Pancreas (tissue), 10 donors: ENCODE measurements around the gene ZKSCAN1. TPM values are rescaled to one million over a fixed set of nuclear protein-coding genes. Genes with fewer than 3 reads are reported as not detected.
"Not testable (repeated sequence)": the region's sequence is repeated elsewhere in the genome, so short reads cannot be mapped to it uniquely, and the experiment has no call there.

ENCODE experiments used
- ATAC-seq, 4 donors: fragments of 200-7000 bp; cut with Tn5 transposase; one replicate each; pipeline versions ENCODE4 v1.8.0 to v1.9.1; 2020; ENCODE audit warnings: mild to moderate bottlenecking in 4 of 4, moderate library complexity in 4 of 4
- DNase-seq, 6 donors: peaks; one replicate each; pipeline ENCODE4 v3.0.0-alpha.2; 2020
- FAIRE-seq: peaks from 2 replicates; lab custom pipeline; 2012; peaks lifted over from hg19 to GRCh38; lab: Jason Lieb, UNC
- H3K27ac ChIP-seq, 4 donors: fragments of 200-600 bp; sonication (generic); 1 replicate in 3 of 4; 2 replicates in 1 of 4; pipeline versions ENCODE4 v1.5.0 to v1.8.0; 2020
- H3K27me3 ChIP-seq, 4 donors: fragments of 200-600 bp; one replicate each; pipeline ENCODE4 v1.8.0; 2021
- H3K36me3 ChIP-seq, 3 donors: fragments of 200-600 bp; sonication (generic) in 1 of 3; one replicate each; pipeline versions ENCODE4 v1.5.0 to v1.8.0; 2020 to 2021
- H3K4me1 ChIP-seq, 3 donors: fragments of 200-600 bp; one replicate each; pipeline ENCODE4 v1.8.0; 2021
- H3K4me3 ChIP-seq, 4 donors: fragments of 200-600 bp; sonication (generic) in 2 of 4; one replicate each; pipeline versions ENCODE4 v1.5.0 to v1.8.0; 2020 to 2021
- H3K9me3 ChIP-seq, 4 donors: fragments of 200-600 bp; one replicate each; pipeline ENCODE4 v1.8.0; 2021
- WGBS, 2 donors: extraction: QIAGEN DNeasy Blood & Tissue Kit; methylation state at CpG; one replicate each; pipeline ENCODE4 v1.1.7; 2013; 5-methylcytosine and 5-hydroxymethylcytosine counted together
- intact Hi-C, 3 donors: fragments of 100-400 bp; cut with DNase I; formaldehyde crosslinking; loops; one replicate each; pipeline versions ENCODE4 v1.11.1 to v1.14.2; 2022
- polyA plus RNA-seq, 2 donors: library from polyadenylated mRNA; stranded (reverse); fragments of 200-250 nt; gene quantifications; one replicate each; pipeline ENCODE4 v1.2.3, GENCODE V29; 2013
- total RNA-seq, 6 donors: library from RNA; stranded (reverse); fragmentation: NEBNext Ultra II Directional in 4 of 6; extraction: Animal tissue kit (Norgen Biotek cat#: 25700) in 4 of 6; gene quantifications; one replicate each; pipeline versions ENCODE4 v1.2.1 to v1.2.4, GENCODE V29; 2021 to 2023
- TF ChIP-seq, protein P1 (sequence below), 4 donors: fragments of 200-600 bp; sonication (generic) in 3 of 4; IDR thresholded peaks; one replicate each; pipeline versions ENCODE4 v1.5.0 to v1.8.0; 2021; ENCODE audit warnings: antibody characterized with exemption in 4 of 4
- donor health status: healthy with polysubstance abuse.
- donor health status: DM: no; HTN: no; CAD: no; lungs with moderate emphysema.
- donor health status: DM: no; HTN: no; CAD: no.
- donor health status: control.
- donor health status: control.
- donor health status: Bipolar disorder and iron deficiency.
- donor health status: DM: yes; HTN: yes; CAD: no.
- donor health status: DM: no; HTN: no; CAD: no.
- donor health status: DM: no; HTN: no; CAD: no.
- donor health status: DM: yes; HTN: yes; CAD: no.

The ZKSCAN1 gene
- total RNA-seq (10 to 100 TPM; 52.6 to 86.0 (median 68.2) TPM), polyA plus RNA-seq (10 to 100 TPM; 24.2 to 28.9 TPM)

DNA sequence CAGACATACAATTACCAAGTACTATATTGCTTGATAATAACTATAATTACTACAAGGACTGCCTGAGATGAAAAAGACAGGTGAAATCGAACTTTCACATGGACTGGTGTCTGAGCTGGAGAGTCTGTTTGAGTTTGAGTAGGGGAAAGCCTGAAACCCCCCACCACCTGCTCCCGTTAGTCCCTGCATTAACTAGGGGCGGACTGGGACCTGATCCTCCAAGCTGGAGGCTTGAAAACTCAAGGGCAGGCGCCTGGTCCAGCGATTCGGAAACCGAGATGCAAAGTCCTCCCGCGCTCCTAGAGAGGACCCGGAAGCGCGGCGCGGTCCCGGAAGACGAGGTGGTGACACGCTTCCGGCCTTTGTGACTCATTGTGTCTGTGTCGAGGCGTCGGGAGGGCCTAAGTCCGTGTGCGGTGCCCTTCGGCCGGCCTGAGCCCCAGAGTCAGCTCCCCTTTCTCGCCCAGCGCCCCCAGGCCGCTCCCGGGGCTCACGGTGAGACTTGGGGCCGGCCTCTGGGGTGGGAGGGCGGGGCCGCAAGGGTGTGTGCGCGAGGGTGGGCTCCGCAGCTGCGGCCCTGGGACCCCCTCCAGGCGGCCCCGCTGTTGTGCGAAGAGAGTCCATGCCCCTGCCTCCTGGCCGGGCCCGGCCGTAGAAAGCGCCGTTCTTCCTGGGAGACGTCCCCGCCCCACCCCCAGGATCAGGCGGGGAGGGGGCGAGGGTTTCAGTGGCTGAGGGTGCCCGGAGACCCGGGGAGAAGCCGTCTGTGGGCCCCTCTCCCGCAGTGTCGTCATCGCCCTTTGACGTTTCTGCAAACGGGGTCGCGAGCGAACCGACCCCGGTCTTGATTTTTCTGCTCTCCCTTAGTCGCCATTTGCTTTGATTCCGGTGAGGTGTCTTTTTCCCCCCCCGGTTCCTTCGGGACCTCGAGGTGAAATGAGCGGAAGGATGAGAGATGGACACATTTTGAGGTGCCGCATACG lies at the start of gene ZKSCAN1:
Gene ZKSCAN1, plus strand, starts transcription at position 365 of the 983 bp plus-strand sequence. CDS start 7,911 bp downstream, outside the sequence.
- H3K4me1 ChIP-seq: peaks cover 6 to 37% (median 22%) of the 10 kb centered on the region in 3 donors
- FAIRE-seq (no peak), DNase-seq (peak; percentile 87 to 95 (median 90)), ATAC-seq (peak; percentile 92 to 95 (median 94))
- H3K4me3 ChIP-seq: peak within 1 kb of the TSS; percentile 59 to 99 (median 99)
- no peaks in the 10 kb centered on the region for H3K9me3 ChIP-seq
- TF ChIP-seq, protein P1, sequence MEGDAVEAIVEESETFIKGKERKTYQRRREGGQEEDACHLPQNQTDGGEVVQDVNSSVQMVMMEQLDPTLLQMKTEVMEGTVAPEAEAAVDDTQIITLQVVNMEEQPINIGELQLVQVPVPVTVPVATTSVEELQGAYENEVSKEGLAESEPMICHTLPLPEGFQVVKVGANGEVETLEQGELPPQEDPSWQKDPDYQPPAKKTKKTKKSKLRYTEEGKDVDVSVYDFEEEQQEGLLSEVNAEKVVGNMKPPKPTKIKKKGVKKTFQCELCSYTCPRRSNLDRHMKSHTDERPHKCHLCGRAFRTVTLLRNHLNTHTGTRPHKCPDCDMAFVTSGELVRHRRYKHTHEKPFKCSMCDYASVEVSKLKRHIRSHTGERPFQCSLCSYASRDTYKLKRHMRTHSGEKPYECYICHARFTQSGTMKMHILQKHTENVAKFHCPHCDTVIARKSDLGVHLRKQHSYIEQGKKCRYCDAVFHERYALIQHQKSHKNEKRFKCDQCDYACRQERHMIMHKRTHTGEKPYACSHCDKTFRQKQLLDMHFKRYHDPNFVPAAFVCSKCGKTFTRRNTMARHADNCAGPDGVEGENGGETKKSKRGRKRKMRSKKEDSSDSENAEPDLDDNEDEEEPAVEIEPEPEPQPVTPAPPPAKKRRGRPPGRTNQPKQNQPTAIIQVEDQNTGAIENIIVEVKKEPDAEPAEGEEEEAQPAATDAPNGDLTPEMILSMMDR (IDR thresholded peaks at IDR 0.05): no peak
- no peaks in the 10 kb centered on the region for H3K36me3 ChIP-seq
- intact Hi-C loops: no loop called here
- H3K27ac ChIP-seq: peak within 1 kb of the TSS; percentile 98 to 100 (median 100)
- H3K27me3 ChIP-seq: no peaks in the 10 kb centered on the region
- WGBS, 2 donors: 1% methylated on average over 60 to 70 of the region's 70 CpGs

DNA sequence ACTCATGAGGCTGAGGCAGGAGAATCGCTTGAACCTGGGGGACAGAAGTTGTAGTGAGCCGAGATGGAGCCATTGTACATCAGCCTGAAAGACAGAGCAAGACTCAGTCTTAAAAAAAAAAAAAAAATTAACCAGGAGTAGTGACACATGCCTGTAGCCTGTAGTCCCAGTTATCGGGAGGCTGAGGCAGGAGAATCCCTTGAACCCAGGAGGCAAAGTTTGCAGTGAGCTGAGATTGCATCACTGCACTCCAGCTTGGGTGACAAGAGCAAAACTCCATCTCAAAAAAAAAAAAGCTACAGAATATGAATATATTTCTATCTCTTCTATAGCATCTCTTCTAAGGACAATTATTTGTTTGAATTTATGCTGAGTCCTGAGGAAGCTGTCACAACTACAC lies 46.1 kb upstream of the ZKSCAN1 start:
- WGBS, 2 donors: 91 to 92% methylated on average over 3 of the region's 3 CpGs
- Histone ChIP-seq H3K27me3 (no peaks in the 10 kb centered on the region), H3K4me1 (peaks cover 0 to 5% (median 0%) of the 10 kb centered on the region in 3 donors), H3K9me3 (no peaks in the 10 kb centered on the region), H3K27ac (no peak overlapping the region), H3K4me3 (no peak overlapping the region), H3K36me3 (peaks cover 0 to 12% (median 0%) of the 10 kb centered on the region in 3 donors)
- no peak for FAIRE-seq
- no peak for DNase-seq
- no peak for ATAC-seq
- TF ChIP-seq, protein P1 (IDR thresholded peaks at IDR 0.05): no peak
- intact Hi-C loops: no loop called here

DNA sequence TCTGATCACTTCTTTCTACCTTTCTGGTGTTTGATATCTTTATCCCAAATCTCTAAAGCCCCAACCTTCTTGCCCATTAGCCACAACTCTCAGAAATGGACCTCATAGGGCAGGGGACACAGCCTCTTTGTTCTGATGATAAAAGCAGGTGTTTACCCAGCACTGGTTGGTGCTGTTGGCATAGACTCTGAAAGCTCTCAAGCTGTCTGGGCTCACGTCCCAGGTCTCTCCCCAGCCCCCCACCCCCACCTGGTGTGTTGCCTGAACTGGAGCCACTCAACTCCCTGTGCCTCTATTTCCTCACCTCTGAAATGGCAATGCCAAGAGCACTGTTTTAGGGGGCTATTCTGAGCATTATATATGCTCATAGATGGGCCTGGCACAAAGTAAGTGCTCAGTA lies 45.6 kb upstream of the ZKSCAN1 start:
- peak; percentile 55 to 84 (median 68) for ATAC-seq
- H3K4me3 ChIP-seq, H3K27me3 ChIP-seq, H3K27ac ChIP-seq, H3K9me3 ChIP-seq, H3K4me1 ChIP-seq, DNase-seq, FAIRE-seq, intact Hi-C loops: not testable (repeated sequence)
- H3K36me3 ChIP-seq: peaks cover 0 to 12% (median 0%) of the 10 kb centered on the region in 3 donors
- WGBS, 2 donors: 0% methylated on average over 1 of the region's 1 CpG

DNA sequence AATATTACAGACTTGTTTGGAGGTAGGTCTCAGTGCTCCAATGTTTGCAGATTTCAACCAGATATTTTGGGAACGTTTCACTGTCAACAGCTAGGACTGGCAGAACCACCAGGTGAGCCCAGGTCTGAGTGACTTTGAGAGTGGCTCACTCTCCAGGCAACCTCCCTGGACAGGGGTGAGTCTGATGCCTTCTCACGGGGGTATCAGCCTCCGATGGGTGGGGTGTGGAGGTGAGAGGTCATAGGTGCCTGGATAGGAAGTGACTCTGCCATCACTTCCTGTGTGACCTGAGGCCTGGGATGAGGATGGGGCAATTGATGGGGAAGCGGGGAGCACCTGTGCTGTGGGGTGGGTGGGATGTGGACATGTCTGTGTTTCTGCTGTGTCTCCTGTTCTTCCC lies 44.2 kb upstream of the ZKSCAN1 start:
- Histone ChIP-seq H3K36me3 (peaks cover 0 to 12% (median 0%) of the 10 kb centered on the region in 3 donors), H3K4me1 (peaks cover 0 to 11% (median 0%) of the 10 kb centered on the region in 3 donors), H3K27ac (no peak overlapping the region), H3K9me3 (no peaks in the 10 kb centered on the region), H3K27me3 (no peaks in the 10 kb centered on the region), H3K4me3 (no peak overlapping the region)
- FAIRE-seq (no peak), DNase-seq (no peak), ATAC-seq (no peak)
- intact Hi-C loops: no loop called here
- WGBS, 2 donors: 68 to 69% methylated on average over 4 of the region's 4 CpGs
- TF ChIP-seq, protein P1 (IDR thresholded peaks at IDR 0.05): no peak

DNA sequence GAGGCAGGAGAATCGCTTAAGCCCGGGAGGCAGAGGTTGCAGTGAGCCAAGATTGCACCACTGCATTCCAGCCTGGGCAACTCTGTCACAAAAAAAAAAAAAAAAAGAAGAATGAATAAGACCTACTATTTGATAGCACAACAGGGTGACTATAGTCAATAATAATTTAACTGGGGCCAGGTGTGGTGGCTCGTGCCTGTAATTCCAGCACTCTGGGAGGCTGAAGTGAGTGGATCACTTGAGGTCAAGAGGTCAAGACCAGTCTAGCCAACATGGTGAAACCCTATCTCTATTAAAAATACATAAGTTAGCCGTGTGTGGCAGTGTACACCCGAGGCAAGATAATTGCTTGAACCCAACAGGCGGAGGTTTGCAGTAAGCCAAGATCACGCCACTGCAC lies 41.6 kb upstream of the ZKSCAN1 start:
- Histone ChIP-seq H3K4me3 (peak overlapping the region in 1 of 4 donors; percentile 46), H3K4me1 (peaks cover 0 to 11% (median 0%) of the 10 kb centered on the region in 3 donors)
- H3K27me3 ChIP-seq, H3K27ac ChIP-seq, FAIRE-seq, DNase-seq, H3K9me3 ChIP-seq, H3K36me3 ChIP-seq, ATAC-seq, intact Hi-C loops: not testable (repeated sequence)
- WGBS, 2 donors: 55 to 61% methylated on average over 7 of the region's 7 CpGs
